A673 (cell line): ENCODE results near the gene CXCL5.

Experiments used
- EZH2 ChIP-seq: fragments of 200-600 bp; sonication (generic); IDR thresholded peaks from 2 replicates; pipeline ENCODE4 v1.6.1; 2017; ENCODE audit warnings: borderline replicate concordance, low read depth, mild to moderate bottlenecking, mixed read lengths, antibody characterized with exemption, low read length; ENCODE audit not compliant: poor library complexity, severe bottlenecking
- TF ChIP-seq, protein P1 (sequence below): fragments of 300-800, 200-600 bp; sonication (generic); conservative IDR thresholded peaks from 2 replicates; pipeline ENCODE4 v1.5.1; 2017; ENCODE audit warnings: low read depth, mild to moderate bottlenecking, antibody characterized with exemption, low read length, moderate library complexity, mixed read lengths

DNA sequence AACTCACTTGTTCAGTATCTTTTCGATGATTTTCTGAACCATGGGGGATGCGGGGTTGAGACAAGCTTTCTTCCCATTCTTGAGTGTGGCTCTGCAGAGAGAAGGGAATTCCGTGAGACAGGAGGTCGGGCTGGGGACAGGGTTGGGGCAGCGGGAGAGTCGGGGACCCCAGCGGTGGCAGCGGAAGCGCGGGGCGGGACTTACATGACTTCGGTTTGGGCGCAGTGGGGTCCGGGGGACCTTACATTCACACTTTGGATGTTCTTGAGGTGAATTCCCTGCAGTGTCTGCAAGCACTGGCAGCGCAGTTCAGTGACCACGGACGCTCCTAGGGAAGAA is 39.6 kb upstream of the CXCL5 start:
- TF ChIP-seq, protein P1, sequence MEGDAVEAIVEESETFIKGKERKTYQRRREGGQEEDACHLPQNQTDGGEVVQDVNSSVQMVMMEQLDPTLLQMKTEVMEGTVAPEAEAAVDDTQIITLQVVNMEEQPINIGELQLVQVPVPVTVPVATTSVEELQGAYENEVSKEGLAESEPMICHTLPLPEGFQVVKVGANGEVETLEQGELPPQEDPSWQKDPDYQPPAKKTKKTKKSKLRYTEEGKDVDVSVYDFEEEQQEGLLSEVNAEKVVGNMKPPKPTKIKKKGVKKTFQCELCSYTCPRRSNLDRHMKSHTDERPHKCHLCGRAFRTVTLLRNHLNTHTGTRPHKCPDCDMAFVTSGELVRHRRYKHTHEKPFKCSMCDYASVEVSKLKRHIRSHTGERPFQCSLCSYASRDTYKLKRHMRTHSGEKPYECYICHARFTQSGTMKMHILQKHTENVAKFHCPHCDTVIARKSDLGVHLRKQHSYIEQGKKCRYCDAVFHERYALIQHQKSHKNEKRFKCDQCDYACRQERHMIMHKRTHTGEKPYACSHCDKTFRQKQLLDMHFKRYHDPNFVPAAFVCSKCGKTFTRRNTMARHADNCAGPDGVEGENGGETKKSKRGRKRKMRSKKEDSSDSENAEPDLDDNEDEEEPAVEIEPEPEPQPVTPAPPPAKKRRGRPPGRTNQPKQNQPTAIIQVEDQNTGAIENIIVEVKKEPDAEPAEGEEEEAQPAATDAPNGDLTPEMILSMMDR: no peak
- no peak for TF ChIP-seq EZH2
